Measurements from ENCODE around the gene COA3. TPM values are rescaled to one million over a fixed set of nuclear protein-coding genes. Genes with fewer than 3 reads are reported as not detected.

COA3 gene
- total RNA-seq, 1 donor from 2014 or later, result 89.7 TPM

- DNase-seq (ENCODE audit: low read depth), result no peak
These were observed 19.4 kb upstream of the COA3 start for GRCh38 chr17:42817866-42818265.

- no peak for DNase-seq (ENCODE audit: low read depth)
These were observed 16.3 kb upstream of the COA3 start for GRCh38 chr17:42814633-42815399.

DNA sequence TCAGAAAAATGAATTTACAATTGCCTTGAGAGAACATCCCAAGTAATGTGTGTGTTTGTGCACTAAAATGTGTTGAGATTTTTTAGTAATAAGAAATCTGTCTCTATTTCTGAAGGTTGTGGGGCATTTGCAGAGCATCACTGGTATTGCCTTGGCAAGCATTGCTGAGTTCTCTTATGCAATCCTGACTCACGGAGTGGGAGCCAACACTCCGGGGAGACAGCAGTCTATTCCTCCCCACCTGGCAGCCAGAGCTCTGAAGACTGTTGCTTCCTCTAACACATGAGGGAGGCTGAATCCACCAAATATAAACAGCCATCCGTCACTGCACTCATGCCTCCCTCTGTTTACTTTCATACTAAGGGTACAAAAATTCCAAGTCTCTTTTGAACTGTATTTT lies 10.7 kb upstream of the COA3 start:
- DNase-seq (ENCODE audit: low read depth), result peak; percentile 61

- no peak for DNase-seq (ENCODE audit: low read depth)
These were observed 7.7 kb upstream of the COA3 start for GRCh38 chr17:42806249-42806648.

GRCh38 chr17:42804918-42805367 lies 6.4 kb upstream of the COA3 start:
- DNase-seq (ENCODE audit: low read depth), result peak; percentile 41

DNA sequence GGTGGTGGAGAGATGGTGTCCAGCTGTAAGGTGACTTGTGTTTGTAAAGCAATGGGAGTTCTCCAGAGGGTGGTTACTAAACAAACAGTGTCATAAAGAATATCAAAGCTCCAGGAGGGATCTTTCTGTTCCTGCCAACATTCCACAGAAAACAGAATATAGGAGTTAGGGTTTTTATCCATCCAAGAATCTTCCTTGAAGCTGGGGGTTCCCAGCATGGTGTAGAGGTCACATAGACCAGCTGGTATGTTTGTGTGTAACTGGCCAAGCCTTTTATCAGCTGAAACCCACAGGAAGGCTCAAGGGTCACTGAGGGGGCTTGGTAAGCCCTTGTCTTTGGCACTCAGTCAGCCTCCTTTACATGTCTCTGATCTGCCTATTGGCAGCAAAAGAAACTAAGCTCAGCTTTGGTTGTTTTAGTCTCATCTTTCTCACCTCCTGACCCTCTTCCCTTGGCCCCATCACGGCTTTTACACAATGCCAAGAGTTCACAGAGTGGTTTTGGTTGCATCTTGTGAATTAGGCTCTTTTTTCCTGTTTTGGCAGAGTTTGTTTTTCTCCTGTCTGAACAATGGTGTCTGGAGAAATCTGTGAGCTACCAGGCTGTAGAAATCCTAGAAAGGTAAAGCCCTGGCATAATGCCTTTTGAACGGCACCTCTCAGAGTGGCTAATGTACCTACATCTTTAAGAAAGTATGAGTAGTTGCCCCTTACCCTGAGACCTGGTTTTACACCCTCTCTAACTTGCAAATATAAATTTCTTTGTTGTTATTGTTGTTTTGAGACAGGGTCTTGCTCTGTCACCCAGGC lies 4.8 kb upstream of the COA3 start:
- DNase-seq (ENCODE audit: low read depth), result no peak

GRCh38 chr17:42798011-42798382 lies 507 bp downstream of the COA3 start:
- DNase-seq (ENCODE audit: low read depth), result no peak

DNA sequence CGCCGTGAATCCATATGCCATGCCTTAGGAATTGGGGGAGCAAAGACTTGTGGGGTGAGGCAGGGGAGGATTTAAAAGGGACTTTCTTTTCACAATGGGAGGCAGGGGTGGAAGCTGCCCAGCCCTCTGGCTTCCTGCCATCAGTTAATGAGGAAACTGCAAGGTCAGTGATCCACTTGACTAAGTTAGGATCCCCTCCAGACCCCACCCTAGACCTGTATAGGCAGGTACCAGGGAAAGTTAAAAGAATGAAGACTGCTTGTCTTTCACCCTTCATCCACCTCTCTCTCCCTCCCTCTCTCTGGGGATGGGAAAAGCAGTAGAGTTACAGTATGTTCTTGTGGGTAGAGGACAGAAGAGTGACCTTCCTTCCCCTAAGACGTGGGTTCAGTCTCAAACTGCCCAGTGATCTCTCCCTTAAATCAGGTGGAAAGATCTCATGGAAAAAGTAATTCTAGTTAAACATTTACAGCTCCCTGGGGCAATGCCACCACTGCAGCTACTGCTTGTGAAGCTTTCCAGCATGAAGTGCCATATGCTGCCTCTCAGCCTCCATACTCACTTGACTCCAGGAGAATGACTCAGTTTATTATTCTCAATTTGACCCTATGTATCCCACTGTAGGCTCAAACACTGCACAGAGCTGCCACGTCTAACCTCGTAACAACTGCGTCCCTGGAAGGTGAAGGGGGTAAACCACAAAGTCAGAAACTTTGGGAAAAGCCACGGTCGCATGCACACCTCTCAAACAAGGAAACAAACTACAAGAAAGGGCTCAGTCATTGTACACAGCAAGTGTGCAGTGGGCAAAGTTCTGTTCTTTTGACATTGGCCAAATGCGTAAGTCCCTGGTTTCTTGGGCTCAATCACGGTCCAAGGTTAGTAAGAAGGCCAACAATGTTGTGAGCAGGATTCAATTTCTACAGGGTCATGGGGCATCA lies 1.2 kb downstream of the COA3 start:
- DNase-seq (ENCODE audit: low read depth), result peak; percentile 97

- no peak for DNase-seq (ENCODE audit: low read depth)
These were observed 2.3 kb downstream of the COA3 start for GRCh38 chr17:42796066-42796758.

- no peak for DNase-seq (ENCODE audit: low read depth)
These were observed 3.0 kb downstream of the COA3 start for GRCh38 chr17:42795465-42795864.

- DNase-seq (ENCODE audit: low read depth), result no peak
These were observed 3.4 kb downstream of the COA3 start for GRCh38 chr17:42795061-42795460.

- DNase-seq (ENCODE audit: low read depth), result no peak
These were observed 6.0 kb downstream of the COA3 start for GRCh38 chr17:42792545-42792944.

GRCh38 chr17:42791948-42792347 lies 6.6 kb downstream of the COA3 start:
- DNase-seq (ENCODE audit: low read depth), result no peak

DNA sequence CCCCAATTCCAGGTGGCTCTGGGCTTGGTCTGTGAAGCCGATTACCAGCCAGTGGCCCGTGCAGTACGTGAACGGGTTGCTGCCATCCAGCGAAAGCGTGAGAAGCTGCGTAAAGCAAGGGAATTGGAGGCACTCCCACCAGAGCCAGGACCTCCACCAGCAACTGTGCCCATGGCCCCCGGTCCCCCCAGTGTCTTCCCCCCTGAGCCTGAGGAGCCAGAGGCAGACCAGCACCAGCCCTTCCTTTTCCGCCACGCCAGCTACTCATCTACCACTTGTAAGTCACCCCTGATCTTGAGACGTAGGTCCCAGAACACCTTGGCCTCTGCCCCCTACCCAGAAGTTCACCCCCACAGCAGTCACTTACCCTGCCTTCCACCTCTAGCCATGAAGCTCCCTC lies 11.2 kb downstream of the COA3 start:
- DNase-seq (ENCODE audit: low read depth), result no peak

- no peak for DNase-seq (ENCODE audit: low read depth)
These were observed 13.5 kb downstream of the COA3 start for GRCh38 chr17:42784811-42785592.

GRCh38 chr17:42784409-42784808 lies 14.1 kb downstream of the COA3 start:
- DNase-seq (ENCODE audit: low read depth), result no peak

DNA sequence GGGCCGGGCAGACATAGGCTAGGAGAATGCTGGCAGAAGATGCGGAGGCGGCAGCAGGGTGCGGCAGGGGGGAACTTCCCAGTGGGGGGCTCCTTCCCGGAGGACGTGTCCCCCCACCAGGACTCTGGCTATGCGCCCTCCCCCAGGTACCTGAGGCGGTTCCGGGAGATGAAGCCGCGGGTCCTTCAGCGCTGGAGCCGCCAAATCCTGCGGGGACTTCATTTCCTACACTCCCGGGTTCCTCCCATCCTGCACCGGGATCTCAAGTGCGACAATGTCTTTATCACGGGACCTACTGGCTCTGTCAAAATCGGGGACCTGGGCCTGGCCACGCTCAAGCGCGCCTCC lies 14.7 kb downstream of the COA3 start:
- DNase-seq (ENCODE audit: low read depth), result no peak

DNA sequence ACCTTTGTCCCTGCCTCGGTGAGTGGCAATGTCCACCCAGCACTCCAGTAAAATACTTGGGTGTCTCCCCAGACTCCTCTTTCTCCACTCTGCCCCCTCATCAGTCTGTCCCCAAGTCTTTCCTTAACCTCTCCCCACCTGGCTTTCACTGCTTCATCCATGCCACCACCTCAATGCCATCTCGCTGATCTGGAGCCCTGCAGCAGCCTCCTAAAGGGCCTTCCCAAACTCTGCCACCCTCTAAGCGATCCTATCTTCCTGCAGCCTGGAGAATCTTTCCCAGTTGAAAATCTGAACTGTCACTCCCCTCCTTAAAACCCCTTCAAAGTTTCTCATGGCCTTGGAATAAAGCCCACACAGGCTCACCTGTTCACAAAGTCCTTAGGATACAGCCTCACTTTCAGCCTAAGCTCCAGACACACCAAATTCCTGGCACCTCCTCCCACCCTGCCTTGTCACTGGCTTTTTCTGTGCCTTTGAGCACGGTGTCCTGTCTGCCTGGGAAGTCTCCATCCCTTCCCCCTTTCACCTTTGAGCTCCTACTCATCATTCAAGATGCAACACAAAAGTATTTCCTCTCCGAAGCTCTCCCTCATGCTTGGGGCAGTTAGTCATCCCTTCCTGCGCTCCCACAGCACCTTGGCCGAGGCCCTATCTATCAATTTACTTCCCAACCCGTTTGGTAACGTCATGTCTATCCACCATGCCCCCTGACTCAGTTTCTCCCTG lies 15.3 kb downstream of the COA3 start:
- DNase-seq (ENCODE audit: low read depth), result peak; percentile 77

GRCh38 chr17:42782166-42783061 lies 16.1 kb downstream of the COA3 start:
- DNase-seq (ENCODE audit: low read depth), result no peak

Measured in renal cortical epithelial cell (primary cell).